Measurements from ENCODE around the gene DCHS1.
"Not testable (repeated sequence)": the region's sequence is repeated elsewhere in the genome, so short reads cannot be mapped to it uniquely, and the experiment has no call there.

The DCHS1 gene

GRCh38 chr11:6655790-6656583 lies at the start of gene DCHS1:
TSS of gene DCHS1 (minus strand) at chr11:6655809. CDS start at chr11:6641613, 14,196 bp downstream.
- H3K4me3 ChIP-seq (ENCODE audit: low read length) = peak within 1 kb of the TSS; percentile 64
- DNase-seq (ENCODE audit: low read depth) = no peak
- TF ChIP-seq CTCF (conservative IDR thresholded peaks at IDR 0.05; ENCODE audit: low read length) = no peak

- DNase-seq (ENCODE audit: low read depth) = peak; percentile 80
- TF ChIP-seq CTCF (conservative IDR thresholded peaks at IDR 0.05; ENCODE audit: low read length) = peak; percentile 68
- no peak overlapping the region for H3K4me3 ChIP-seq (ENCODE audit: low read length)
Measured at GRCh38 chr11:6703247-6704063, 47.8 kb upstream of the DCHS1 start.

- DNase-seq (ENCODE audit: low read depth) = not testable (repeated sequence)
Measured at GRCh38 chr11:6701955-6702354, 46.3 kb upstream of the DCHS1 start.

GRCh38 chr11:6695377-6695776 lies 39.8 kb upstream of the DCHS1 start:
- TF ChIP-seq CTCF (conservative IDR thresholded peaks at IDR 0.05; ENCODE audit: low read length) = no peak
- peak; percentile 48 for DNase-seq (ENCODE audit: low read depth)
- no peak overlapping the region for H3K4me3 ChIP-seq (ENCODE audit: low read length)

More at GRCh38 chr11:6701955-6702354, 46.3 kb upstream of the DCHS1 start:
- H3K4me3 ChIP-seq (ENCODE audit: low read length) = not testable (repeated sequence)

GRCh38 chr11:6694229-6694535 lies 38.6 kb upstream of the DCHS1 start:
- no peak overlapping the region for H3K4me3 ChIP-seq (ENCODE audit: low read length)
- no peak for DNase-seq (ENCODE audit: low read depth)
- no peak for TF ChIP-seq CTCF (conservative IDR thresholded peaks at IDR 0.05; ENCODE audit: low read length)

GRCh38 chr11:6693342-6694228 lies 38.0 kb upstream of the DCHS1 start:
- DNase-seq (ENCODE audit: low read depth) = peak; percentile 66
- TF ChIP-seq CTCF (conservative IDR thresholded peaks at IDR 0.05; ENCODE audit: low read length) = no peak
- no peak overlapping the region for H3K4me3 ChIP-seq (ENCODE audit: low read length)

- no peak for DNase-seq (ENCODE audit: low read depth)
- TF ChIP-seq CTCF (conservative IDR thresholded peaks at IDR 0.05; ENCODE audit: low read length) = no peak
- no peak overlapping the region for H3K4me3 ChIP-seq (ENCODE audit: low read length)
Measured at GRCh38 chr11:6692128-6692527, 36.5 kb upstream of the DCHS1 start.

GRCh38 chr11:6690431-6691132 lies 35.0 kb upstream of the DCHS1 start:
- not testable (repeated sequence) for DNase-seq (ENCODE audit: low read depth); H3K4me3 ChIP-seq (ENCODE audit: low read length)
